Ramos (cell line): ENCODE data around the gene CCZ1.
"Not testable (repeated sequence)": the region's sequence is repeated elsewhere in the genome, so short reads cannot be mapped to it uniquely, and the experiment has no call there.

Experiments used
- in situ Hi-C: fragments of 300-500 bp; cut with MboI; formaldehyde crosslinking; loops from one replicate; pipeline ENCODE4 v1.14.3; 2022; ENCODE audit warnings: low sequenced_read_pairs; ENCODE audit not compliant: unreplicated experiment

The CCZ1 gene

DNA sequence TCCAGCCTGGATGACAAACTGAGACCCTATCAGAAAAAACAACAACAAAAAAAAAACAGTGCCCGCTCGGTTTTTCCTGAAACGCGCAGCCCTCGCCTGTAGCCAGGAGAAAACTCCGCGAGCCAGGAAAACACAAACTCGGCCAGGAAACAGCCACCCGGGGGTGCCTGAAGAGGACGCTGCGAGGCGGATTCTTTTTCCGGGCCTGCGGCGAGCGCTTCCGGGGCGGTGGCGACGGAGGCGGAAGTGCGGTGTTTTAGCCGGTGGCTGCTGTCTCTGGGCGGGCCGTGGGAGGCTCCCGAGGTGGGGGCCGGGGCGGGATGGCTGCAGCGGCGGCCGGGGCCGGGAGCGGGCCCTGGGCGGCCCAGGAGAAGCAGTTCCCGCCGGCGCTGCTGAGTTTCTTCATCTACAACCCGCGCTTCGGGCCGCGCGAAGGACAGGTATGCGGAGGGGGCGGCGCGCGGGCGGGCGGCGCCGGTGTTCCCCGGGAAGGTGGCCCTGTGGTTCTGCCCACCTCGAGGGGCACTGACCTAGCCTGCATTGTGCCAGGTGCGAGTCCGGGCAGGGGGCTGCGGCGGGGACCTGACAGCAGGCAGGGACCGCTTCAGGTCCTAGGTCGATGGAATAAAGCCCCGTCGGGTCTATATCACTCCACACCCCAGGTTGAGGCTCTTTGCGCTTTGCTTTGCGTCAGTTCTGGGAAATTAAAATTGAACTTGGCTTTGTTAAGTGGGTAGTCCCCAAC, at the start of gene CCZ1:
Gene CCZ1, plus strand, starts transcription at position 254 of the 745 bp plus-strand sequence. Its CDS starts 67 bp downstream, at position 321.
- in situ Hi-C loops, result not testable (repeated sequence)

DNA sequence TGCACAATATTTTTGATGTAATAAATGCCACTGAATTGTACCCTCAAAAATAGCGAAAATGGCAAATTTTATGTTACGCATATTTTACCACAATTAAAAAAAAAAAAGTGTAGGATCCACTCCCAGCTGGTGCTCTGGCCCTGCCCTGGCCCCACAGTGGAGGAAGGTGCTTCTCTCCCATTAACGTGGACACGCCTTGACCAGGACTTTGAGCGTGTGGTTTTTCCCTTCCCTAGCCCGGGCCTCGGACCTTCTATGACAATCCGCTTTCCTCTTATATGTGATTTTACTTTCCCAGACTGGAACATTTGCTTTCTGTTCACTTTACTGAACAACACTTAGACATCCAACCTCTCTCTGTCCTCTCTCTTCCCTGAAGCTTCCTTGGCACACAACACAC, 47.6 kb upstream of the CCZ1 start:
- in situ Hi-C loops, result no loop called here

DNA sequence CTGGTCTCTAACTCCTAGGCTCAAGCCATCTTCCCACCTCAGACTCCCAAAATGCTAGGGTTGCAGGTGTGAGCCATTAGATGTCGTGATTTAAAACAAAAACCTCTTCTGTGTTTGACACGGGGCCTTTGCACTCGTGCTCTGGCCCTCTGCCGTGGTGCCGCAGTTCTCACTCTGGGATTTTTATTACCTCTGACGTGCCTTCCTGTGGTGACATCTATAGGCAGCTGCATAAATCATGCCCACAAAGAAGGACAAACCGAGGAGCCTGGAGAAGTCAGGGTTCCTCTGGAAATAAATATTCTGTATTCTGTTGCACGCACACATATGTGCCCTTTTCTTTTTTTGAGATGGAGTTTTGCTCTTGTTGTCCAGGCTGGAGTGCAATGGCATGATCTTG, 43.8 kb upstream of the CCZ1 start:
- in situ Hi-C loops, result loop anchor here (5.0 kb wide), 1 partner anchor 468 kb away; no protein-coding TSS in a partner anchor

DNA sequence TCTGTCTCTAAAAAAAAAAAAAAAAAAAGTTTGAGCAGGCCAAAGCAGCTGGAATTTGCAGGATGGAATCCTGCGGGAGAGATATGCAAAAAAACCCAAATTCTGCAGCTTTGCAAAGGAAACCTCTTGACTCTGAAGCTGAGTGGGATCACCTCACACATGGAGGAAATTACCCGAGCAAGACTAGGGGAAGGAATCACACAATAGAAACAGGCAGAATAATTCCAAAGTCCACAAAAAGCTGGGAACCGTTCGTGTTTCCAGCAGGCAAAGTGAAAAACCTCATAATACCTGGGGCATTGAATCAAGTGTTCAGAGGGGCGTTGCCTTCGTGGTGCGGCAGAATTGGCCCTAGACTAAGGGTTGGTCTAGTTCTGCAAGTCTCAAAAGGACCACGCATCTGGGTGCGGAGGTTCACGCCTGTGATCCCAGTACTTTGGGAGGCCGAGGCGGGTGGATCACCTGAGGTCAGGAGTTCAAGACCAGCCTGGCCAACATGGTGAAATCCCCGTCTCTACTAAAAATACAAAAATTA, 41.4 kb upstream of the CCZ1 start:
- in situ Hi-C loops, result loop anchor here (5.0 kb wide), 1 partner anchor 465 kb away; no protein-coding TSS in a partner anchor

DNA sequence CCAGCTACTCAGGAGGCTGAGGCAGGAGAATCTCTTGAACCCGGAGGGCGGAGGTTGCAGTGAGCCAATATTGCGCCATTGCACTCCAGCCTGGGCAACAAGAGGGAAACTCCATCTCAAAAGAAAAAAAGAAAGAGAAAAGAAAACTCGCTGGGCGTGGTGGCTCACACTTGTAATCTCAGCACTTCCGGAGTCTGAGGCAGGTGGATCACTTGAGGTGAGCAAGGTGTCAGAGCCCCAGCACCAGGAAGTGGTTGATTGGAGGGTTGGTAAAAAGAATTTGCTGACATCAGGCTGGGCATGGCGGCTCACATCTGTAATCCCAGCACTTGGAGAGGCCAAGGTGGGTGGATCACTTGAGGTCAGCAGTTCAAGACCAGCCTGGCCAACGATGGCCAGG, 40.0 kb upstream of the CCZ1 start:
- in situ Hi-C loops, result loop anchor here (5.0 kb wide), 1 partner anchor 464 kb away; no protein-coding TSS in a partner anchor

DNA sequence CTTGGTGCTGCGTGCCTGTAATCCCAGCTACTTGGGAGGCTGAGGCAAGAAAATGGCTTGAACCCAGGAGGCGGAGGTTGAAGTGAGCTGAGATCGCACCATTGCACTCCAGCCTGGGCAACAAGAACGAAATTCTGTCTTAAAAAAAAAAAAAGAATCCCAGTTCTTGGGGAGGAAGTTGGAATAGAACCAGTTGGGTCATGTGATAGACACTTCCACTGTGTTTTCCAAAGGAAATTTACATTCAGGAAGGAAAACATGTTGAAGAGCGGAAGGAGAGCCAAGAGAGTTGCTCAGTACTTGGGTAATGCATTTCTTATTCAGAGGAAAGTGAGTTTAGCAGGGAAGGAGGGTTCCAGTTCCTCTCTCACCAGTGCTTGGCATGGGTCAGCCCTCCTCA, 37.3 kb upstream of the CCZ1 start:
- in situ Hi-C loops, result not testable (repeated sequence)

DNA sequence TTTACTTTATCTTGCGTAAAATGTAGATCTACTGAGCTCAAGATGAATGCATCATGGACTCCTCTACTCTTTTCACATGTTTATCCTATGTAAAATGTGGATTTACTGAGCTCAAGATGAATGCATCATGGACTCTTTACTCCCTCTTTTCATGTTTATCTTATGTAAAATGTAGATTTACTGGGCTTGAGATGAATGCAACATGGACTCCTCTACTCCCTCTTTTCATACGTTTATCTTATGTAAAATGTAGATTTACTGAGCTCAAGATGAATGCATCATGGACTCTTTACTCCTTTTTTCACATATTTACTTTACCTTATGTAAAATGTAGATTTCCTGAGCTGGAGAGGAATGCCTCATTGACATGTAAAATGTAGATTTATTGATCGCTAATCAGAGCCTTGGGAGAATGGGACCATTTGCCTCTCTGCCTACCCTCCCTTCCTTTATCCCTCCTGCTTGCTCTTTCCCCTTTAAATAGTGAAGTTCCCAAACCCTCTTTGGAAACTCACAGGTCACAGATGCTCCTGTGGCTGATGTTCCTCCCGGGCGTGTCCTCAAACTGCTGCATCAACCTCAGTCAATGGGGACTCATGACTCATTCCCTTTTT, 35.7 kb upstream of the CCZ1 start:
- in situ Hi-C loops, result not testable (repeated sequence)

DNA sequence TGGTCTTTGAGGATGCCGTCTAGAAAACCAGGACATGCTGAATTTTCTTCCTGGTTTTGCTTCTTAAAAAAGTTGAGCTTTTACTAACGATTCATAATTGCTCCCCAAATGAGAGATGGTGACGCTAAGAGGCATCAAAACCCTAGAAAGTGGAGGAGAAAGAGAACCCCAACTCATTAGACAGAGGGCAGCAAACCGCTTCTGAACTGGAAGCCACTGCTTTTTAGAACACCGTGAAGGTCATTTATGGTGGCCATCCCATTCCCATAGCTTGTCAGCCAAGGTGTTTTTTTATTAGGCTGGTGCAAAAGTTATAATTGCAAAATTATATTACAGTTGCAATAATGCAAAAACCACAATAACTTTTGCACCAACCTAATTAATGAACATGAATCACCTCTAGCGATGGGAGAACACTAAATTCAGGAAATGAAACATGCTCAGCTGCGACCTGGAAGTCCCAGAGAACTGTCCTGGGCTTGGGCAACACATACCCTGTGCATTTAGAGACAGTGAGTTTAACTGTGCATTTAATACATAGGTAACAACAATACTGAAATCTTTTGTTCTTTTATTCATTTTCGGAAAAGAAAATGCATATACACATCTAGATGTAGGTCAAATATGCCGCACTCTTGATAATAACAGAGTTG, 33.1 kb upstream of the CCZ1 start:
- in situ Hi-C loops, result not testable (repeated sequence)

DNA sequence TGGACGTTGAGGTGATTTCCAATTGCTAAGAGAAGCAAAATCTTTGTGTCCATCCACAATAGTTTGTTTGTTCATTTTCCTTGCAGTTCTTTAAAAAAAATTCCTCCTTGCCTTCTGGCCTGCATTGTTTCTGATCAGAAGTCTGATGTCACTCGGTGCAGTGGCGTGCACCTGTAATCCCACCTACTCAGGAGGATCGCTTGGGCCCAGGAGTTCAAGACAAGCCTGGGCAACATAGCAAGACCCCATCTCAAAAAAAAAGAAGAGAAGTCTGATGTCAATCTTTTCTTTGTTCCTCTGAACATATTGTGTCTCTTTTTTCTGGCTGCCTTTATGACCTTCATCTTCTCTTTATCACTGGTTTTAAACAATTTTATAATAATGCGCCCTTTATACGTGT, 31.5 kb upstream of the CCZ1 start:
- in situ Hi-C loops, result no loop called here

DNA sequence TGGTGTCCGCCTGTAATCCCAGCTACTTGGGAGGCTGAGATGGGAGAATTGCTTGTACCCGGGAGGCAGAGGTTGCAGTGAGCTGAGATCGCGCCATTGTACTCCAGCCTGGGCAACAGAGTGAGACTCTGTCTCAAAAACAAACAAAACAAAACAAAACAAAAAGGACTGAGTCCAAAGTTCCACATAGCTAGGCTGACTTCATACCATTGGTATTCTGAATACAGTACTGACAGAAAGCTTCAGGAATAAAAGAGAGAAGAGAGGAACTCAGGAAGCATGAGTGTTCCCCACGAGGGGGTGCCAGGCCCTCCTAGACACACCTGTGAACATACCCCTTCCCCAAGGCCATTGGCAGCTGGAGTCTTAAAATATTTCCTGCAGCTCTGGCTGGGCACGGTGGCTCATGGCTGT, 29.6 kb upstream of the CCZ1 start:
- in situ Hi-C loops, result not testable (repeated sequence)

DNA sequence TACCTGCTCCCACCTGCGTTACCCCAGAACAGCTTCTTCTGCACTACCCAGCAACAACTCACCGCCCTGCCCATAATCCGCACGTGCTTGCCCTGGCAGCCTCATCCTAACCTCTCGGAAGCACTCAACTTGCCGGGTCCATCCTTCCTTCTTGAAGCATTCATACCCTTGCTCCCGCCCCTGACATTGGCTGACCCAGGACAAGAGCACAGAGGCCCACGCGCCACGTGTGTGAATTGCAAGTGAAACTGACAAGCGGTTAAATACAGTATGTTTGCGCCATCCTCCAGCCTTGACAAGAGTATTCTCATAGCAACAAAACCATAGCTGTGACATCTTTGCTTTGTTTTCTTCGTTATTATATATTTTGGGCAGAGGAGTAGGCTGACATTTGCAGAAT, 28.8 kb upstream of the CCZ1 start:
- in situ Hi-C loops, result no loop called here

DNA sequence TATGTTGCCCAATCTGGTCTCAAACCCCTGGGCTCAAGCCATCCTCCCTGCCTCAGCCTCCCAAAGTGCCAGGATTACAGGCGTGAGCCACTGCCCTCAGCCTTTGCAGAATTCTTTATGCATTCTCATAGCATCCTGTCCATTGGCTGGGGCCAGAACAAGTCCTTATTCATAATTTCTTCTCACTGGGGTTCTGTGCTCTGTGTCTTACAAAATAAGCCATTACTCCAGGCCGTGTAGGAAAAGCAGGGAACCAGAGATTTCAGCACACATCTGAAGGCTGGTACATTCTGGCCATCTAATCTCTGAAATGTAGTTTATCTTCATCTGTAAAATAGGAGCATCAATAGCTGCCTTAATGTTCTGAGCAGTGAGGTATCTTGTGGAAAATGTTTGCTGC, 28.2 kb upstream of the CCZ1 start:
- in situ Hi-C loops, result no loop called here

DNA sequence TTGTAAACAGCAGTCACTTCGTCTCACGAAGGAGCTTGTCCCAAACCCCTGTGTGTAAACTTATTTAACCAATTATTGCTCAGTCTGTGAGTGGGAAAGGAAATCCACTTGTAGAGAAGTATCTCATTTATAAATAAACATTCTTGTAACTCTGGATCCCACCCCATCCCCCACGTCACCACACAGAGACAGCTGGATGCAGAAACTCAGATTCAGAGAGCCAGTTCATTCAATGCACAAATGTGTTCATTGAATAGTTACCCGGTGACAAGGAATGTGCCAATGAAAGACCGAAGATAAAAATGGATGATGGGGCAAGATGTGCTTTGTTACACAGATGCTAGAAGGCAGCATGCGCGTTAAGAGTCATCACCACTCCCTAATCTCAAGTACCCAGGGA, 26.2 kb upstream of the CCZ1 start:
- in situ Hi-C loops, result no loop called here

DNA sequence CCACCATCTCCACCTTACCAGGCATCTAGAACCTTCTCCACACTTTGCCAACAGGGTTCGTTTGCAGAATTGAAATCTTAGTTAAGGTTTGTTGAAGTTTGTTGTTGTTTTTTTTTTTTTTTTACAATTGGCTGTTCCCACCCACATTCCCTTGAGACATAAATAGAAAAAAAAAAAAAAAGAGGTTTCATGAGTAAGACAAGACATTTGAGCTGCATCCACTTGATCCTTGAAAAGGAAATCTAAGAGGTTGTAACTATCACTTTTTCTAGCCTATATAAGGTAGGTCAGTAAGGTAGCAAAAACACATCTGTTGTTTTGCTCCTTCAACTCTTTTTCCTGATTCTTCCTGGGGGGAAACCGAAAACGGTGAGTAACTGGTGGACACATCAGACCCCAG, 18.9 kb upstream of the CCZ1 start:
- in situ Hi-C loops, result not testable (repeated sequence)

DNA sequence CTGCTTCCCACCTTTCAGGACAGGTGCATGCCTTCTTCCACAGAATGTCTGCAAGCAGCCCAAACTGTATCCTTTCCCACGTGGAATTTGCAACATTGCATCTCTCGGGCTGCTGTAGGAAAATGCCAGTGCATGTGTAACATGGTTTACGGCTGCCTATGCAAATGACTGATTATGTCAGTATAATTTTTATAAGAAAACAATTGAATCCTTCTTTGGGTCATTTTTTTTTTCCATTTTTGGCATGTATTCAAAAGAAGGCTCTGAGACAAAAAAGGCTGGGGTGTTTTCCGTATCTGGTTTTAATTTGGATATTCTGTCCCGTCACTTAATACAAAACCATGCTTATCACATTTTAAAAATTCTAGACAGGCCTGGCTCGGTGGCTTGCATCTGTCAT, 18.4 kb upstream of the CCZ1 start:
- in situ Hi-C loops, result not testable (repeated sequence)

DNA sequence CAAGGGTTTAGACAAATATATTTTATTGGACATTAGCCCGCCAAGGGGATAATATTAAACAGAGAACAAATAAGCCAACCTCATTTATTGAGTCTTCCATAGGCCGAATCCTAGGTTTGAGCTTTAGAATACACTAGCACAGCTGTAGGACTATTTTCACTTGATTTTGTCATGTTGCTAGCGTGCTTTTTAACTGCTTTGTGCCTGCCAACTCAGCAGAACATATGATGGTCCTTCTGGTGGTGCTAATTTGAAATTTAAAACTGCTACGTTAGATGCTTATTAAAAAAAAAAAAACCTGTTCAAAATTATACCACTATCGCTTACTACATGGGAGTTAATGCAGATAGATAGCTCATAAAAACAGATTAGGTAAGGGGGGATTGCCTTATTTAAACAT, 14.1 kb upstream of the CCZ1 start:
- in situ Hi-C loops, result not testable (repeated sequence)

DNA sequence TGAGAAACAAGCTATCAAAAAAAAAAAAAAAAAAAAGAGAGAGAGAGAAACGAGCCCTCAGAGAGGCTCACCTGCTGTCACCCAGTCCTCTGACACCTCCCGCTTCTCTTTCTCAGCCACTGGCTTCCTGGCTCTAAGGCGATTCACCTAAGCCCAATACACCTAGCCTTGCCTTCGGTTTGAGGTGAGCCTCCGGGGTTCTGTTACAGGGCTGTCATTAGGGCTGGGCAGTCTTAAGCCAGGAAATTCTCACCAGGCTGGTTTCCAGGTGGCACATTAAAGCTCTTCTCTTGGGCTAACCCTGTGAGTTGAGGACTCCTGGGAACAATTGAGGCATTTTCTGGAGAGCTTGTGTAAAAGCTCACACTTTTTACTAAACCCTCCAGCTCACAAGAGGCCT, 10.5 kb upstream of the CCZ1 start:
- in situ Hi-C loops, result not testable (repeated sequence)

DNA sequence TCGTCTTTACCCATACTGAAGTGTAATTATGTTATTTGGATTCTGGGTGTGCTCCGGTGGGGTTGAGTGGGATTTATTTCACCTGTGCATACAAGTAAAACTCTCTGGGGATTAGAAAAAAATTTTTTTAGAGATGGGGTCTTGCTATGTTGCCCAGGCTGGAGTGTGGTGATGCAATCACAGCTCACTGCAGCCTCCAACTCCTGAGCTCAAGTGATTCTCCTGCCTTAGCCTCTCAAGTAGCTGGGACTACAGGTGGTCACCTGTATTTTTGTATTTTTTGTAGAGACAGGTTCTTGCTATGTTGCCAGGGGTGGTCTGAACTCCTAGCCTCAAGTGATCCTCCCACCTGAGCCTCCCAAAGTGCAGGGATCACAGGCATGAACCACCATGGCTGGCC, 8.3 kb upstream of the CCZ1 start:
- in situ Hi-C loops, result not testable (repeated sequence)

DNA sequence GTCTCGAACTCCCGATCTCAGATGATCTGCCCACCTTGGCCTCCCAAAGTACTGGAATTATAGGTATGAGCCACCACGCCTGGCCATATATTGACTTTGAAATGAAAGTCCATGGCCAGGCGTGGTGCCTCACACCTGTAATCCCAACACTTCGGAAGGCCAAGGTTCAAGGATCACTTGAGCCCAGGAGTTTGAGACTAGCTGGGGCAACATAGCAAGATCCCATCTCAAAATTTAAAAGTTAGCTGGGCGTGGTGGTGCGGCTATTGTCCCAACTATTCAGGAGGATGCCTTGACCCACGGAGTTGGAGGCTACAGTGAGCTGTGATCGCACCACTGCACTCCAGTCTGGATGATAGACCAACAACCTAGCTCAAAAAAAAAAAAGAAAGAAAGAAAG, 6.0 kb upstream of the CCZ1 start:
- in situ Hi-C loops, result no loop called here

DNA sequence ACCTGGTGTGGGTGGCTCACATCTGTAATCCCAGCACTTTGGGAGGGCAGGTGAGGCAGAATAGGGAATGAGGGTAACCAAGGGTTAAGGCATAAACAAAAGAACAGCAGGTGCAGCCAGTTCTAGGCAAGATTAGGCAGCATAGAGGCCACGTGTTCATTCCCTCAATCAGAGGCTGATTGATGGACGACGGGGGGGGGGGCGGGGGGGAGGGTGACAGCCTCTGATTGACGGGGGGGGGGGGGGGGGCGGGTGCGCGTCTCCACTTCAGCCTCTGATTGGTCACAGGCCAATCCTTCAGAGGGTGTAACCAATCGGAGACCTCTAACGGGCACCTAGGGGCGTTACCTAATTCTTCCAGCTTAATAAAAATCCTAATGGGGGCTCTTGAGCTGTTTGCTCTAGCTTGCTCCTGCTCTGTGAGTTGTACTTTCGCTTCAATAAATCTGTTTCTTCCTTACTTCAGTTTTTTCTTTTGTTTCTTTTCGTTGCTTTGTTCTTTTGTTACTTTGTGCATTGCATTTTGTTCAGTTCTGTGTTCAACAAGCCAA, 1.1 kb upstream of the CCZ1 start:
- in situ Hi-C loops, result not testable (repeated sequence)

DNA sequence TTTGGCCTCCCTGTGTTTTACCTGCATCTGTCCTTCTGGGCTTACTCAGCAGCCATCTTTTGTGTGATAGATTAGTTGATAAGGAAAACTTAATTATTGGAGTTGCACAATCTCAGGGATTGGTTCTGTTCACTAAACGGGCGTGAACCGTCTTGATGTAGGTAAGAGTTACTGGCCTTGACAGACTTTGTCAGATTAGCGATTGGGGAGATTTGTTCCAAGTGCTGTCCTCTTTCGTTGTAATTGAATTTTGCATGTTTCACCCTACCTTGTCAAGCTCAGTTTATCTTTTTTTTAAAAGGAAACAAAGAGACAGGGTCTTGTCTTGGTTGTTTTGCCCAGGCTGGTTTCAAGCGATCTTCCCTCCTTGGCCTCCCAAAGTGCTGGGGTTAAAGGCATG, 4.5 kb downstream of the CCZ1 start:
- in situ Hi-C loops, result not testable (repeated sequence)
